Measurements from ENCODE around the gene CYB5R2.

Gene CYB5R2

GRCh38 chr11:7637447-7638157, 35.7 kb downstream of the CYB5R2 start:
- no peak for TF ChIP-seq CTCF (IDR thresholded peaks at IDR 0.05; ENCODE audit: extremely low read depth, insufficient read depth, missing control alignments)
- DNase-seq (ENCODE audit: low spot score): no peak
- in situ Hi-C loops (cut with MboI; ENCODE audit: low pct_unique_long_range_greater_than_20kb, low sequenced_read_pairs, unreplicated experiment): no loop called here

GRCh38 chr11:7636350-7636749, 37.0 kb downstream of the CYB5R2 start:
- DNase-seq (ENCODE audit: low spot score): no peak
- in situ Hi-C loops (cut with MboI; ENCODE audit: low pct_unique_long_range_greater_than_20kb, low sequenced_read_pairs, unreplicated experiment): no loop called here
- TF ChIP-seq CTCF (IDR thresholded peaks at IDR 0.05; ENCODE audit: extremely low read depth, insufficient read depth, missing control alignments): no peak

GRCh38 chr11:7635708-7636107, 37.6 kb downstream of the CYB5R2 start:
- DNase-seq (ENCODE audit: low spot score): no peak
- no peak for TF ChIP-seq CTCF (IDR thresholded peaks at IDR 0.05; ENCODE audit: extremely low read depth, insufficient read depth, missing control alignments)
- in situ Hi-C loops (cut with MboI; ENCODE audit: low pct_unique_long_range_greater_than_20kb, low sequenced_read_pairs, unreplicated experiment): no loop called here

- no peak for TF ChIP-seq CTCF (IDR thresholded peaks at IDR 0.05; ENCODE audit: extremely low read depth, insufficient read depth, missing control alignments)
- in situ Hi-C loops (cut with MboI; ENCODE audit: low pct_unique_long_range_greater_than_20kb, low sequenced_read_pairs, unreplicated experiment): no loop called here
- no peak for DNase-seq (ENCODE audit: low spot score)
Measured at GRCh38 chr11:7635137-7635536, 38.2 kb downstream of the CYB5R2 start.

GRCh38 chr11:7632211-7632610, 41.1 kb downstream of the CYB5R2 start:
- in situ Hi-C loops (cut with MboI; ENCODE audit: low pct_unique_long_range_greater_than_20kb, low sequenced_read_pairs, unreplicated experiment): no loop called here
- no peak for DNase-seq (ENCODE audit: low spot score)
- TF ChIP-seq CTCF (IDR thresholded peaks at IDR 0.05; ENCODE audit: extremely low read depth, insufficient read depth, missing control alignments): no peak

GRCh38 chr11:7630002-7630401, 43.3 kb downstream of the CYB5R2 start:
- no peak for TF ChIP-seq CTCF (IDR thresholded peaks at IDR 0.05; ENCODE audit: extremely low read depth, insufficient read depth, missing control alignments)
- no peak for DNase-seq (ENCODE audit: low spot score)
- in situ Hi-C loops (cut with MboI; ENCODE audit: low pct_unique_long_range_greater_than_20kb, low sequenced_read_pairs, unreplicated experiment): no loop called here

Measured in GM13977 (cell line).